Measurements from ENCODE around the gene FAM98C.

DNA sequence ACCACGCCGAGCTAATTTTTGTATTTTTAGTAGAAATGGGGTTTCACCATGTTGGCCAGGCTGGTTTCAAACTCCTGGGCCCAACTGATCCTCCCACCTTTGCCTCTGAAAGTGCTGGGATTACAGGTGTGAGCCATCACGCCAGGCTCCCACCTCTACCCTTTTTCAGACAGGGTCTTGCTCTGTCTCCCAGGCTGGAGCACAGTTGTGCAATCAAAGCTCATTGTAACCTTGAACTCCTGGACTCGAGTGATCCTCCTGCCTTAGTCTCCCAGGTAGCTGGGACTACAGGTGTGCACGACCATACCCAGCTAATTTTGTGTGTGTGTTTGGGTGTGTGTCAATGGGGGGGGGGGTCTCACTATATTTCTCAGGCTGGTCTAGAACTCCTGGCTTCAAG is 21.4 kb downstream of the FAM98C start:
- TF ChIP-seq, protein P1, sequence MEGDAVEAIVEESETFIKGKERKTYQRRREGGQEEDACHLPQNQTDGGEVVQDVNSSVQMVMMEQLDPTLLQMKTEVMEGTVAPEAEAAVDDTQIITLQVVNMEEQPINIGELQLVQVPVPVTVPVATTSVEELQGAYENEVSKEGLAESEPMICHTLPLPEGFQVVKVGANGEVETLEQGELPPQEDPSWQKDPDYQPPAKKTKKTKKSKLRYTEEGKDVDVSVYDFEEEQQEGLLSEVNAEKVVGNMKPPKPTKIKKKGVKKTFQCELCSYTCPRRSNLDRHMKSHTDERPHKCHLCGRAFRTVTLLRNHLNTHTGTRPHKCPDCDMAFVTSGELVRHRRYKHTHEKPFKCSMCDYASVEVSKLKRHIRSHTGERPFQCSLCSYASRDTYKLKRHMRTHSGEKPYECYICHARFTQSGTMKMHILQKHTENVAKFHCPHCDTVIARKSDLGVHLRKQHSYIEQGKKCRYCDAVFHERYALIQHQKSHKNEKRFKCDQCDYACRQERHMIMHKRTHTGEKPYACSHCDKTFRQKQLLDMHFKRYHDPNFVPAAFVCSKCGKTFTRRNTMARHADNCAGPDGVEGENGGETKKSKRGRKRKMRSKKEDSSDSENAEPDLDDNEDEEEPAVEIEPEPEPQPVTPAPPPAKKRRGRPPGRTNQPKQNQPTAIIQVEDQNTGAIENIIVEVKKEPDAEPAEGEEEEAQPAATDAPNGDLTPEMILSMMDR (IDR thresholded peaks at IDR 0.05): no peak
- TF ChIP-seq ZFX (IDR thresholded peaks at IDR 0.05; ENCODE audit: borderline replicate concordance): no peak

Data from 22Rv1 (cell line).